ENCODE data around the gene PMEPA1. TPM values are rescaled to one million over a fixed set of nuclear protein-coding genes. Genes with fewer than 3 reads are reported as not detected.

Gene PMEPA1
- polyA plus RNA-seq, 4 donors = 4.0 to 12.7 (median 9.6) TPM

DNA sequence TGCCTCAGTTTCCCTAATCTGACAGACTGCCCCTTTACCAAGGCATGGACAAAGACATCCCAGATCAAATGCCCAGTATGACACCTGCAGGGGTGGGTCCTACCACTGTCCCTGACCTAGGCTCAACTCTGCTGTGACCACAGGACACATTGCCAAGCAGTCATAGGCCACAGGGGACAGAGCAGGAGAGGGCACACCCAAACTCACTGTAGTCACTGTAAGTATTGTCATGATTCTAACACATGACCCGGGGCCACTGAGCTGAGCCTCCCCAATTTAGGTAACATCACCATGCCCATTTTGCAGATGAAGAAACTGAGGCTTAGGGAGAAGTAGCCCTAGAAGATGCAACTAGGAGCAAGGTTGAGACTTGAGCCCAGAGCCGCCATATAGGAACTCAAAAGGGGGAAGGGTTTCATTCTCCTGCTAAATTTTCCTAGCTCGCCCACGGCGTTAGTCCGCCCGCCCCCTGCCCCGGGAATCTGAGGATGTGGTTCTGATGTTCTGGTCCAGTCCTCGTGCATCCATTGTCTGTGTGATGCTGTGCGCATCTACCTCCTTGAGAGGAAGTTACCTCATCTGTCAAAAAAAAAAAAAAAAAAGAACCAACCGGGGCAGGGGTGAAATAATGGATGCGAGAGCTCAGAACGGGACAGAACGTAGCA, 44.8 kb downstream of the PMEPA1 start:
- 85 to 91% (median 87%) methylated on average over 14 of the region's 14 CpGs for WGBS, 3 donors
- Histone ChIP-seq H3K4me1 (ENCODE audit: control insufficient read depth in 3 of 3, insufficient read depth in 2 of 3, low read depth in 1 of 3, low read length in 2 of 3) (peaks cover 4 to 10% (median 5%) of the 10 kb centered on the region in 3 donors), H3K9me3 (ENCODE audit: control insufficient read depth in 2 of 2, insufficient read depth in 1 of 2, low read depth in 1 of 2, low read length in 1 of 2) (no peaks in the 10 kb centered on the region), H3K4me3 (ENCODE audit: low read depth in 1 of 3, low read length in 3 of 3) (no peak overlapping the region), H3K36me3 (ENCODE audit: control insufficient read depth in 3 of 3, insufficient read depth in 2 of 3, low read depth in 1 of 3, low read length in 3 of 3) (peaks cover 0 to 5% (median 0%) of the 10 kb centered on the region in 3 donors), H3K27me3 (ENCODE audit: control insufficient read depth in 3 of 3, insufficient read depth in 3 of 3, low read length in 3 of 3) (no peaks in the 10 kb centered on the region), H3K27ac (ENCODE audit: low read depth in 1 of 3, low read length in 2 of 3) (no peak overlapping the region)
- DNase-seq (no peak), FAIRE-seq (no peak)

DNA sequence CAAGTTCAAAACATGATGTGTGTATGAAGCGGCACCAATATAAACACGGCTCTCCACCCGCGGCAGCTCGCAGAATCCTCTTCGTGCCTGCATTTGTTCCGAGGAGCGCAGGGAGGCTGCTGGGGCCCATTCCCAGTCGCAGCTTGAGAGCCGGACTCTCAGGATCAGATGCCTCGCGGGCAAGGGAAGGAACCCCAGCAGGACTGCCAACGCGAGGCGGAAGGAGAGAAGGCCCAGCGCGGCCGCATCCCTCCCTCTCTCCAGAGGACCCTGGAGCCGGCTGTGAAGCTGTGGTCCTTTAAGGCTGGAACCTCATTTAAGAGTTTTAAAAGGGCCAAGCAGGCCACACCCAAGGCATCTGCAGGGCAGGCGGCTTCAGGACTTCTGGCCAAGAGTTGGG, 45.3 kb downstream of the PMEPA1 start:
- Histone ChIP-seq H3K9me3 (ENCODE audit: control insufficient read depth in 2 of 2, insufficient read depth in 1 of 2, low read depth in 1 of 2, low read length in 1 of 2) (no peaks in the 10 kb centered on the region), H3K27me3 (ENCODE audit: control insufficient read depth in 3 of 3, insufficient read depth in 3 of 3, low read length in 3 of 3) (no peaks in the 10 kb centered on the region), H3K4me3 (ENCODE audit: low read depth in 1 of 3, low read length in 3 of 3) (no peak overlapping the region), H3K4me1 (ENCODE audit: control insufficient read depth in 3 of 3, insufficient read depth in 2 of 3, low read depth in 1 of 3, low read length in 2 of 3) (peaks cover 4 to 10% (median 5%) of the 10 kb centered on the region in 3 donors), H3K36me3 (ENCODE audit: control insufficient read depth in 3 of 3, insufficient read depth in 2 of 3, low read depth in 1 of 3, low read length in 3 of 3) (peaks cover 0 to 5% (median 0%) of the 10 kb centered on the region in 3 donors), H3K27ac (ENCODE audit: low read depth in 1 of 3, low read length in 2 of 3) (no peak overlapping the region)
- FAIRE-seq (no peak), DNase-seq (no peak)
- 74 to 92% (median 77%) methylated on average over 19 to 20 of the region's 20 CpGs for WGBS, 3 donors

DNA sequence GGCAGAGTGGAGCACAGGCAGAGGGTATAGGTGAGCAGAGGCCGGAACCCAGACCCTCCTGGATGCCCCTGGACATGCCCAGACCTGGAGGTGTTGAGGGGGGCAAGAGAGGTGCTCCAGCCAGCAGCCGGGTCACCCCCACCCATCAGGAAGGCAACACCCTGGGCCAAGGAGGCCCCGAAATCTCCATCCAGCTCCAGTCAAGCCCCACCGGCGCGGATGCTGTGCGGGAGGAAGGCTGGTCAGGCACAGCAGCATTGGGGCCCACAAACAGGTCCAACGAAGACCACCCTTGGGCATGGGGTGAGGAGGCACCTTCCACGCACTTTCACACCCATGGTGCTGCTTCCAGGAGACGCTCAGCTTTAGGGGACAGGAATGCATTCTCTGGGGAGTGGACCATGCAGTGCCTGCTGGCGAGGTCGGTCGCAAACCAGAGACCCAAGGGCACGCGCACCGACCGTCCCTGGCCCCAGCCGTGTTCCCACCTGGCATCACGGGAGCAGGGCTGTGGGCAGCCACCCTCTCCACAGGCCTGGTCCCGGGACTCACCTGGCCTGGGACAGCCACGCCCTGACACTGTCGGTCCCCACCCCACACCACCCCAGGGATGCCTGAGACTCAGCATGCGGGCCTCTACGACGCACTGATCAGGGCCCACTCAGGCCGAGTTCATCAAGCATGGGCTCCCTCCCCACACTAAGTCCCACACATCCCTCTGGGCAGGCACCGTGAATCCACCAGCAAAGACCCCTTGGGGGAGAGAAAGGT, 45.9 kb downstream of the PMEPA1 start:
- H3K27me3 ChIP-seq (ENCODE audit: control insufficient read depth in 3 of 3, insufficient read depth in 3 of 3, low read length in 3 of 3) = no peaks in the 10 kb centered on the region
- no peak overlapping the region for H3K27ac ChIP-seq (ENCODE audit: low read depth in 1 of 3, low read length in 2 of 3)
- 89 to 92% (median 91%) methylated on average over 27 of the region's 27 CpGs for WGBS, 3 donors
- H3K4me3 ChIP-seq (ENCODE audit: low read depth in 1 of 3, low read length in 3 of 3) = no peak overlapping the region
- FAIRE-seq = no peak
- H3K36me3 ChIP-seq (ENCODE audit: control insufficient read depth in 3 of 3, insufficient read depth in 2 of 3, low read depth in 1 of 3, low read length in 3 of 3) = peaks cover 0 to 11% (median 0%) of the 10 kb centered on the region in 3 donors
- H3K4me1 ChIP-seq (ENCODE audit: control insufficient read depth in 3 of 3, insufficient read depth in 2 of 3, low read depth in 1 of 3, low read length in 2 of 3) = peaks cover 4 to 10% (median 5%) of the 10 kb centered on the region in 3 donors
- DNase-seq = no peak
- H3K9me3 ChIP-seq (ENCODE audit: control insufficient read depth in 2 of 2, insufficient read depth in 1 of 2, low read depth in 1 of 2, low read length in 1 of 2) = no peaks in the 10 kb centered on the region

DNA sequence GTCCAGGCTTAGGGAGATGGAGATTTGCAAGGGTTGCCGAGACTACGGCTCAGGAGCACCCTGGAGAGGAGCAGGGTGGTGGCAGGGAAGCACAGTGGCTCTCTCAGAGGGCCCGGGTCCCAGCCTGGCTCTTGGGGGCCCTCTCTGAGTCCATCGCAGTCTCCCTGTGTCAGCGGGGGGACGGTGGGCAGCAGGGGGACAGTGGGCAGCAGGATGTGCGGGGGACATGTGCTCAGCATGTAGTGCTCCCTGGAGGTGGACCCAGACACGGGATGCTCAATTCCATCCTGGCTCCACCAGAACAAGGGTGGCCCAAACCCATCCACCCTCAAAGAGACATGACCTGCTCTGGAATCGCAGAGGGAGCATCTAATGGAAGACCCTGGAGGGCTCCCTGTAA, 46.6 kb downstream of the PMEPA1 start:
- Histone ChIP-seq H3K9me3 (ENCODE audit: control insufficient read depth in 2 of 2, insufficient read depth in 1 of 2, low read depth in 1 of 2, low read length in 1 of 2) (no peaks in the 10 kb centered on the region), H3K4me3 (ENCODE audit: low read depth in 1 of 3, low read length in 3 of 3) (no peak overlapping the region), H3K36me3 (ENCODE audit: control insufficient read depth in 3 of 3, insufficient read depth in 2 of 3, low read depth in 1 of 3, low read length in 3 of 3) (peaks cover 0 to 13% (median 0%) of the 10 kb centered on the region in 3 donors), H3K27ac (ENCODE audit: low read depth in 1 of 3, low read length in 2 of 3) (no peak overlapping the region), H3K27me3 (ENCODE audit: control insufficient read depth in 3 of 3, insufficient read depth in 3 of 3, low read length in 3 of 3) (no peaks in the 10 kb centered on the region), H3K4me1 (ENCODE audit: control insufficient read depth in 3 of 3, insufficient read depth in 2 of 3, low read depth in 1 of 3, low read length in 2 of 3) (peaks cover 4 to 7% (median 4%) of the 10 kb centered on the region in 3 donors)
- FAIRE-seq (no peak), DNase-seq (no peak)
- WGBS, 3 donors = 89 to 92% (median 92%) methylated on average over 9 of the region's 9 CpGs

DNA sequence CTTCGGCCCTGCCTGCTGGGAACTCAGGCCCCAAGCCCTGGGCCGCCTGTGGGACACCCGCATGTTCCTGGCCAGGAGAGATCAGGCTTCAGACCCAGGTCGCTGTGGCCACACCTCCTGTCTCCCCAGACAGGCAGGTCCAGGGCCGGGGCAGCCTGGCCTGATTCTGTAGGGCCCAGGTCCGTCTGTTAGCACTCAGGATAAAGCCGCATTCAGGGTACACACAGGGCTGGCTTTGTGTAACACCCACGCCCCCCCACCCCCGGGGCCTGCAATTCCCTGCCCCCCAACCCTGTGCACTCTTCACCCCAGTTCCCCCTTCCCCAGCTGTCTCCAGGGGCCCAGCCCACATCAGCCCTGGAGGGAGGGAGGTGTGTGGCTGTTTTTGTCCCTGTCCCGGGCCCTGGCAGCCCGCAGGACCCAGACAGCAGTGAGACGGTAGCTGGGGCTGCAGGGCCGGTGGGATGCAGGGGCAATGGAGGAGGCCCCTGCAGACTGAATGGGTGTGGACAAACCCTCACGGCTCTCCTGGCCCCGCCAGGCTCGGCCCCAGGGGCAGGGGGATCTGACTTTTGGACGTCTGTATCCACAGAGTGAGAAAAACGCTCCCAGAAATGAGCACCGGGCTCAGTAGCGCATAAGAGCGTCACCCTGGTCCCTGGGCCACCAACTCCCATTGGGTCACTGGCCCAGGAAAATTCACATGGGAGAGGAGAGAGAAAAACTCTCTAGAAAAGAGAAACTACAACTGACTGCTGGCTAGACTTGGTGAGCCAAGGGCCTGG, 47.2 kb downstream of the PMEPA1 start:
- Histone ChIP-seq H3K4me3 (ENCODE audit: low read depth in 1 of 3, low read length in 3 of 3) (no peak overlapping the region), H3K36me3 (ENCODE audit: control insufficient read depth in 3 of 3, insufficient read depth in 2 of 3, low read depth in 1 of 3, low read length in 3 of 3) (peaks cover 0 to 19% (median 0%) of the 10 kb centered on the region in 3 donors), H3K9me3 (ENCODE audit: control insufficient read depth in 2 of 2, insufficient read depth in 1 of 2, low read depth in 1 of 2, low read length in 1 of 2) (no peaks in the 10 kb centered on the region), H3K27me3 (ENCODE audit: control insufficient read depth in 3 of 3, insufficient read depth in 3 of 3, low read length in 3 of 3) (no peaks in the 10 kb centered on the region), H3K4me1 (ENCODE audit: control insufficient read depth in 3 of 3, insufficient read depth in 2 of 3, low read depth in 1 of 3, low read length in 2 of 3) (peaks cover 0 to 1% (median 0%) of the 10 kb centered on the region in 3 donors), H3K27ac (ENCODE audit: low read depth in 1 of 3, low read length in 2 of 3) (no peak overlapping the region)
- FAIRE-seq = no peak
- DNase-seq = no peak
- 79 to 82% (median 80%) methylated on average over 21 of the region's 21 CpGs for WGBS, 3 donors

DNA sequence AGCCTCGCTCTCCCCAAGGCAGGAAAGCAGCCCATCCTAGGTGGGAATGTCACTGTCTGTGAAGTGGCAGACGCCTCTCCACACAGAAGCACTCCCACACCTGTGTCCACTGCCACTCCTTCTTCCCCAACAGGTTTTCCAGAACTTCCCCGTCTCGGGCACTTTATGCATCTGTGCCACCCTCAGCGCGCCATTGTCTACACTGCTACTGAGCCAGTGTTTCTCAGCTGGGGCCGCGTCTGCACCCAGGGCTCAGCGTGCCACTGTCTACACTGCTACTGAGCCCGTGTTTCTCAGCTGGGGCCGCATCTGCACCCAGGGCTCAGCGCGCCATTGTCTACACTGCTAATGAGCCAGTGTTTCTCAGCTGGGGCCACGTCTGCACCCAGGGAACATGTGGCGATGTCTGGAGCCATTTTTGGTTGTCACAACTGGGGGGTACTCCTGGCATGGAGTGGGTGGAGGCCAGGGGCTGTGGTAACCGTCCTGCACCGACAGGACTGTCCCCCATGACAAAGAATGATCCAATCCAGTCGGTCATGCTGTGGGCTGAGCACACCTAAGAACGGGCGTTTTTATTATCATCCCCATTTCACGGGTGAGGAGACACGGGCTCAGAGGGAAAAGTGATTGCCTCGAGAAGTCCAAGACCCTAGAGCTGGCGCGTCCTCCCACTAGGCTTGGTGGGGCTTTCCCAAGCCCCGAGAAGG, 47.9 kb downstream of the PMEPA1 start:
- H3K4me3 ChIP-seq (ENCODE audit: low read depth in 1 of 3, low read length in 3 of 3) = no peak overlapping the region
- 88 to 90% (median 88%) methylated on average over 26 of the region's 26 CpGs for WGBS, 3 donors
- H3K4me1 ChIP-seq (ENCODE audit: control insufficient read depth in 3 of 3, insufficient read depth in 2 of 3, low read depth in 1 of 3, low read length in 2 of 3) = no peaks in the 10 kb centered on the region
- FAIRE-seq = no peak
- peaks cover 0 to 26% (median 0%) of the 10 kb centered on the region in 3 donors for H3K36me3 ChIP-seq (ENCODE audit: control insufficient read depth in 3 of 3, insufficient read depth in 2 of 3, low read depth in 1 of 3, low read length in 3 of 3)
- no peak overlapping the region for H3K27ac ChIP-seq (ENCODE audit: low read depth in 1 of 3, low read length in 2 of 3)
- no peaks in the 10 kb centered on the region for H3K9me3 ChIP-seq (ENCODE audit: control insufficient read depth in 2 of 2, insufficient read depth in 1 of 2, low read depth in 1 of 2, low read length in 1 of 2)
- no peaks in the 10 kb centered on the region for H3K27me3 ChIP-seq (ENCODE audit: control insufficient read depth in 3 of 3, insufficient read depth in 3 of 3, low read length in 3 of 3)
- DNase-seq = no peak

DNA sequence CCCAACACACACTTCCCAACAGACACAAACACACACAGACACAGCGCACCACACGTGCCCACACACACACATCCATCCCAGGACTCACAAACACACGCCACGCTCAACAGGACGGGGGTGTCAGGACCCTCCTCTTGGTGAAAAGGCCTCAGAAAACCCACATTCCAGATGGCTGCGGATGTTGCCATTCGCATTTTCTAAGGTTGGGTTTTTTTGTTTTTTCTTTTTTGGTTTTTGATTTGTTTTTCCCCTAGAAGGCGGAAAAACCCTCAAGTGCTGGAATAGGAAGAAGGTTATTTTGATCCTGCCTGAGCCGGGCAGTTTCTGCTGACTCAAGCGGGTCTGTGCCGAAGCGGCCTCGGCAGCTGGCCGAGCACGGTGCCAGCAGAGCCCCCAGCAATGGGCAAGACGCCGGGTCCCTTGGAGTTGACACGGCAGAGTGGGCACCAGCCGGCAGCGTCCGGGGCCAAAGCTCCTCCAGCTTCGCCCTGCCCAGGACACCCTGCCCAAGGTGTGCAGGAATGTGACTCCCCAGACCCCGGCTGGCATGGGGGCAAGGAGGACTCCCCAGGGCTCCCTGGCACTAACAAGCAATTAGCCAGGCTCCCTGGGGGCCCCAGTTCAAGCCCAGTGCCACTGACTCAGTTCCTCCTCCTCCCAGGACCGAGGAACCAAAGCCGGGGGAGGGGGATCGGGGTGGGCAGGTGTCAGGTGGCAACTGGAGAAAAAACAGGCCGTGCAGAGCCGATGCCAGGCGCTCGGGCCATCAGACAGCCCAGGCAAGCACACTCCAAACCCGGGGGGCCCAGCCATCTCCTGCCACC, 48.7 kb downstream of the PMEPA1 start:
- Histone ChIP-seq H3K36me3 (ENCODE audit: control insufficient read depth in 3 of 3, insufficient read depth in 2 of 3, low read depth in 1 of 3, low read length in 3 of 3) (peaks cover 0 to 33% (median 0%) of the 10 kb centered on the region in 3 donors), H3K4me1 (ENCODE audit: control insufficient read depth in 3 of 3, insufficient read depth in 2 of 3, low read depth in 1 of 3, low read length in 2 of 3) (no peaks in the 10 kb centered on the region), H3K4me3 (ENCODE audit: low read depth in 1 of 3, low read length in 3 of 3) (no peak overlapping the region), H3K27ac (ENCODE audit: low read depth in 1 of 3, low read length in 2 of 3) (no peak overlapping the region), H3K9me3 (ENCODE audit: control insufficient read depth in 2 of 2, insufficient read depth in 1 of 2, low read depth in 1 of 2, low read length in 1 of 2) (no peaks in the 10 kb centered on the region), H3K27me3 (ENCODE audit: control insufficient read depth in 3 of 3, insufficient read depth in 3 of 3, low read length in 3 of 3) (no peaks in the 10 kb centered on the region)
- DNase-seq (no peak), FAIRE-seq (no peak)
- WGBS, 3 donors = 76 to 92% (median 91%) methylated on average over 31 of the region's 31 CpGs
